Stimulated activated CD8-positive, alpha-beta memory T cell treated with anti-CD3 and anti-CD28 coated beads, Interleukin-12 subunit alpha, Interleukin-12 subunit beta, amount 100 ng/mL, for 1 hour (primary cell): ENCODE measurements around the gene BCAS3.
"Not testable (repeated sequence)": the region's sequence is repeated elsewhere in the genome, so short reads cannot be mapped to it uniquely, and the experiment has no call there.

Source experiments
- DNase-seq: peaks from one replicate; pipeline ENCODE4 v3.0.0-alpha.2; 2020; ENCODE audit warnings: low read depth

The BCAS3 gene

GRCh38 chr17:61343576-61343975 lies 665.9 kb downstream of the BCAS3 start:
- DNase-seq = no peak

GRCh38 chr17:61345061-61345460 lies 667.4 kb downstream of the BCAS3 start:
- DNase-seq = no peak

DNA sequence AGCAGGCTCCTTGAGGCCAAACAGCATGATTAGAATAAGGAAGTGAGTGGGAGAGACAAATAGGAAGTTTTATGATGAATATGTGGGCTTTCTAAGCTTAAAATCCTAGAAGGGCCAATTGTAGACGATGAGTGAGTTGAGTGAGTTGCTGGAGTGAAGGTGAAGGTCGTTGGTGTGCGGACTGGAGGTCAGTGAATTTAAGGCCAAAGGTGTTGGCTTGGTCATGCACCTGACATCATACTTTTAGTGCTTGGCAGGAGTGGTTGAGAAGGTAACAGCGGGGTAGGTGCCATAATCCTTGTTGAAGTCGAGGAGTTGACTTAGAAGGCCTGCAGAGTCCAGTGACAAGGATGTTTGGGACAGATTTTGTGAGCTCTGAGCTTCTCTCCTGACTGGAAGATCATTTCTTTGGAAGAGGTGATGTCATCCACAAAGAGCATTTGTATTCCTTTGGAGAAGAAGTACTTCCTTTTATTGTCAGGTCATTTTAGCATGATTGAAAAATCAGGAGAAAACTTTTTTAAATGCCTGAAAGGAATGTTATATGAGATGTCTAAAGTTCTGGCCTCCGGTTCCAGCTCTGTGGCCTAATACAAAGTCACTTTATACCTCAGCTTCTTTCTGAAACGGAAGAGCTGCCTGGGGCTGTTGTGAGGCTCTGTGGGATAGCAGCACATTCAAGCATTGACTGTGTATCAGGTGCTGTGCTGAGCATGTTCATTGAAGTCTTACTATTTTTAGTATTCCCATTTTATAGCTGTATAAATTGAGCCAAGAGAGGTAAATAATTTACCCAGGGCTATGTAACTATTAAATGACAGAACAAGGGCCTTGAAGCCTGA lies 668.4 kb downstream of the BCAS3 start:
- no peak for DNase-seq

GRCh38 chr17:61349350-61349749 lies 671.7 kb downstream of the BCAS3 start:
- DNase-seq = no peak

GRCh38 chr17:61351745-61352407 lies 674.2 kb downstream of the BCAS3 start:
- no peak for DNase-seq

DNA sequence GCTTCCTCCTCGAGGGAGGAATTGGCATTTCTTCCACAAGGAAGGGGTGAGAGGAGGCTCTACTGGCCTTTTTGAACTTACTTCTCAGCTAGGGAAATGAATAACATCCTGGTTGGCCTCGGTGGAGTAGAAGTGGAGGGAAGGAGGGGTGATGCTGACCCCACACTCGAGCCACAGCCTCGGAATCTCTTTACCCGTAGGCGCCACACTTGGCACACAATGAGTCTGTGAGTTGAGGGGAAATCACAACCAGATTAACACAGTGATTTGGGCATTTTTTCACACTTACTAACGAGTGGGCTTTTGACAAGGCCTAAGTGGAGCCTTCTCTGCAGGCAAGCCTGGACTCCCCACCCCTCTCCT lies 674.7 kb downstream of the BCAS3 start:
- DNase-seq = no peak

DNA sequence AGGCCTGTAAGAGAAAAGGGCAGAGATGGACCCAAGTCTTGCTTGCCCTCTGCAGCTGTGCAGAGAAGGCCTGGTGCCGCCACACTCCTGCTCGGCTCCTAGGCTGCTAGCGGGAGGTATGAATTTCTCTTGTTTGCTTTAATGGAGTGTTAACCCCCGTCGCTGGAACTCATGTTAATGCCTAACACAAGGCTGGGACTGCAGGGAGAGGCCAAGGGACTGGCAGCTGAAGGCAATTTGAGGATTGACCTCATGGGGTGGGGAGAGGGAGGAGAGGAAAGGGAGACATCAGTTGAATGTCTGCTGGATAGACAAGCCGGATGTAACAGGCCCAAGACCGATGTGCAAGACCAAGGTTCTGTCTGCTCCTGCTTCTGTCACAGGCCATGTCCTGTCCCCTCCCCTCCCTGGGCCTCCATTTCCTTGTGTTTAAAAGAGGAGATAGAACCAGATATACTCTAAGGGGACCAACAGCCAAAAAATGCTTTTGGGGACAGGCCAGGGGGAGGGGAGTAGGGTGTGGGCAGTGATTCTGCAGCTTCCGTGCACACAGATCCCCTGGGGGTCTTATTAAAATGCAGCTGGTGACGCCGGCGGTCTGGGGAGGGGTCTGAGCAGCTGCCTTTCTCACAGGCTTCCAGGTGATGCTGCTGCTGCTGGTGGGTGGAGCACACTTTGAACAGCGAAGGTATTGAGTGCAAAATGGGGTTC lies 675.3 kb downstream of the BCAS3 start:
- no peak for DNase-seq

DNA sequence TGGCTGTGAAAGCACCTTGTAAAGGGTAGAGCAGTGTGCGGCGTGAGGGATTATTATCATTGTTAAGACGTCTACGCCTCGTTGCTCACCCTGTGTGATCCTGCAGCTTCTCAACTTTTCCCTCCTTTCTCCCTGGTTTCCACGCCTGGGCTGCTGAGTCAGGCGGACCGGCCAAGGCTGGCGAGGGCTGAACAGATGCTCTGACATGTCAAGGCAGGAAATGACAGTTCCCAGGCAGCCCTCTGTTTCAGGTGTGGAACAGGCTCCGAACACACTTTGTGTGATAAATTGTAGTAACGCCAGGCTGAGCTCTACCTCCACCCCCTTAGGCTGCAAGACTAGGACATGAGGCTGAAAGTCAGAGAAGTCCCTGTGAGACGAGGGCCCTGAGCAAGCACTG lies 676.0 kb downstream of the BCAS3 start:
- DNase-seq = no peak

DNA sequence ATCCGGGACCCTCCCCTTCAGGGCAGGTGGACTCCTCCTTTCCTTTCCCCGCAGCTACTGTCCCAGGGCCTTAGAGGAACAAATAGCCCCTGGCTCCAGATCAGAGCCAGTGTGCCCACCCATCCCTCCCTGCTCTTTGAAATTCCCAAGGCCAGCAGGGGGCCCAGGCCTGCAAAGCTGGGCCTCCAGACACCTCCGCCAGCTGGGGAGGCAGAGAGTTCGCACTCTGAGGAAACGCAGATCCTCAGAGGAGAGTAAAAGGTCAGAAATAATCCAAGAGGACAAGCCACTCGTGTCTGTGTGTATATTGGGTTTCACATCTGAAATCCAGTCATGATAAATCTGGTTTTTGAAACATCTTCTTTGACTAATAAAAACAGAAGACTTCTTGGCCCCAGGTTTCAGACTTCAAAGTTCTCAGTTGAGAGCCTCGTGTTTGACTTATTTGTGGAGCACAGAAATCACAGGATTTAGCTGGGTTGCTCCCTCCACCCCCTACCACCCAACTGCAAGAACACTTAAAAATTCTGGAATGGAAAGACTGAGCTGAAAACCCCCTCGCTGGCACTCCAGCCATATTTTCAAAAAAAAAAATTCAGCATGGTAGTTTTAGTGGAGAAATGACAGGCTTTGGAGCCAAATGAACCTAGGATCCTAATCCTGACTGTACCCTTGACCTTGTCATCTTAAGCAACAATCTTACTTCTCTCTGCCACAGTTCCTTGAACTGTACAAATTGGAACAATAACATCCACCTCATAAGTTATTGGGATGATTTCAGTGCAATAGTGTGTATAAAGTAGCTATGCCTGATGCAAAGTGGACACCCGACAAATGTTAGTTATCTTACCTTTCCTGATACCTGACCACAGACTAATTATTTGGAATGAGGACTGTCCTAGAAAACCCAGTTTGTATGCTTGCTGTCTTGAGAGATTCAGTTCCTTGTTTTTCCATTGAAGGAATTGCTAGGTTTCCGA lies 677.5 kb downstream of the BCAS3 start:
- DNase-seq = no peak

DNA sequence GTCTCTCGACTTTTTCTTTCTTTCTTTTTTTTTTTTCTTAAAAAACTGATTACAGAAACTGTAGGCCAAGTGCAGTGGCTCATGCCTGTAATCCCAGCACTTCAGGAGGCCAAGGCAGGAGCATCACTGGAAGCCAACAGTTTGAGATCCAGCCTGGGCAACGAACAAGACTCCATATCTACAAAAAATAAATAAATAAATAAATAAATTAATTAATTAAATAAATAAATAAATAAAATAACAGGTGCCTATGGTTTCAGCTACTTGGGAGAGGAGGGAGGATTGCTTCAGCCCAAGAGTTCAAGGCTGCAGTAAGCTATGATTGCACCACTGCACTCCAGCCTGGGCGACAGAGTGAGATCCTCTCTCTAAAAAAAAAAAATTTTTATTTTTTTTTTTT lies 679.4 kb downstream of the BCAS3 start:
- DNase-seq = not testable (repeated sequence)

- DNase-seq = not testable (repeated sequence)
Measured at GRCh38 chr17:61359513-61359912, 681.9 kb downstream of the BCAS3 start.

DNA sequence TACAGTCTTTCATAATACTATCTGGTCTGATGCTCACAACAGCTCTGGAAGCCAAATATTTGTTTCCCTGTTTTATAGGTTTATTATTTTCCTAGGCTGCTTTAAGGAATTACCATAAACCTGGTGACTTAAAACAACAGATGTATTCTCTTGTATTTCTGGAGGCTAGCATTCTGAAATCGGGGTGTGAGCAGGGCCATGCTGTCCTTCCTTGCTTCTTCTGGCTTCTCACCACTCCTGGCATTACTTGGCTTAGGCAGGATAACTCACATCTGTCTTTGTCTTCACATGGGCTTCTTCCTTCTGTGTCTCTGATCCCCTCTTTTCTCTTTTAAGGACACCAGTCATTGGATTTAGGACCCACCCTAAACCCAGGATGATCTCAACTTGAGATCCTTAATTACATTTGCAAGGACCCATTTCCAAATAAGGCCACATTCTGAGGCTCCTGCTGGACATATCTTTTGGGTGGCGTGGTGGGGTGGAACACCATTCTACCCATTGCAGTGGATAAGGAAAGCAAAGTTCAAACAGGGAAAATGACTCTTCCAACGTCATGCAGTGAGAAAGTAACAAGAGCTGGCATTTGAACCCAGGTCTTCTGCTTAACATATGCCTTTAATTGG lies 682.8 kb downstream of the BCAS3 start:
- DNase-seq = no peak

DNA sequence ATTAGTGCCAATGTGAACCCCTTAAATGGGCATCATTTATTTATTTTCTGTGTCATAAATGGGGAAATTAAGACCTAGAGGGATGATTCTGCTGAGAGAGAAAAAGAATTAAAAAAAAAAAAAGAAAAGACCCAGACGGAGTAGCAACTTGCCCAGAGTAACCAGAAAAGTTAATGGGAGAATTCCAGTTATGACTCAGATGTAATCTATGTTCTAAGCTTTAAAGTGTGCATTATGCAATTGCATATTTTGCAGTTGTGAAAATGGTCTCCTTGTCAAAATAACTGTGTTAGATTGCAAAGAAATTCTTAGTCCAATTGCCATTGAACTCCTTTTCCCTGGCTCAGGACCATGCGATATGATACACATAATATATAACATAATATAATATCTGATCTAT lies 683.4 kb downstream of the BCAS3 start:
- no peak for DNase-seq

GRCh38 chr17:61362396-61362795 lies 684.7 kb downstream of the BCAS3 start:
- no peak for DNase-seq

DNA sequence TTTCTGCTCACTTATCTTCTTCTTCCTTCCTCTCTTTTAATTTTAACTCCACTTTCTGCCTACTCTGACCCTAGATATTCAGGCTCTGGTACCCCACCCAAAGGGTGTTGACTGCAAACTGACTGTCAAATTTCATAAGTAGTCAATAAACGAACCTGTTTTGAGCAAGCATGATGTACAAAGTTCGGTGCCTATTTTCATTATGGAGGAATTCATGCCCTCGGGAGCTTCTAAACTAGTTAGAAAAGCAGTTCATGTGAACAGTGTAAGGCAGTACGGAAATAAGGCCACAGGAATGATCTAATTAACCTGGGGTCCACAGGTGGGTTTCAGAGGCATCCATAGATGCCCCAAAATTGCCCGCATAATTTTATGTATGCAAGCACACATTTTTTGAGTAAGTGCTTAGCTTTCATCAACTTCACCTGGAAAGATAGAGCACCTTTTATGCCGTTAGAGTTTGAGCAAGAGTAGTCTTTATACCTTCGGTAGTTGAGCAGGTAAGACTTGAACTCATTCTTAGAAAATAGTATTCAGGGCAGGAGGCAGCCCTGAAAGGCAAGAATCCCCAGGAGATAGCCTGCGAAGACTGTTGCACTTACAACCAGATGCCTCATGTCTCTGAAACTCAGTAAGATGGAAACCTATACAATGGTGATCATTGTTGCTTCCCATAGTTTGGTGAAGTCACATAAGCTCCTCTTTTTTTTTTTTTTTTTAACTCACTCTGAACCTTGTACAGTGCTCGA lies 685.4 kb downstream of the BCAS3 start:
- DNase-seq = no peak

DNA sequence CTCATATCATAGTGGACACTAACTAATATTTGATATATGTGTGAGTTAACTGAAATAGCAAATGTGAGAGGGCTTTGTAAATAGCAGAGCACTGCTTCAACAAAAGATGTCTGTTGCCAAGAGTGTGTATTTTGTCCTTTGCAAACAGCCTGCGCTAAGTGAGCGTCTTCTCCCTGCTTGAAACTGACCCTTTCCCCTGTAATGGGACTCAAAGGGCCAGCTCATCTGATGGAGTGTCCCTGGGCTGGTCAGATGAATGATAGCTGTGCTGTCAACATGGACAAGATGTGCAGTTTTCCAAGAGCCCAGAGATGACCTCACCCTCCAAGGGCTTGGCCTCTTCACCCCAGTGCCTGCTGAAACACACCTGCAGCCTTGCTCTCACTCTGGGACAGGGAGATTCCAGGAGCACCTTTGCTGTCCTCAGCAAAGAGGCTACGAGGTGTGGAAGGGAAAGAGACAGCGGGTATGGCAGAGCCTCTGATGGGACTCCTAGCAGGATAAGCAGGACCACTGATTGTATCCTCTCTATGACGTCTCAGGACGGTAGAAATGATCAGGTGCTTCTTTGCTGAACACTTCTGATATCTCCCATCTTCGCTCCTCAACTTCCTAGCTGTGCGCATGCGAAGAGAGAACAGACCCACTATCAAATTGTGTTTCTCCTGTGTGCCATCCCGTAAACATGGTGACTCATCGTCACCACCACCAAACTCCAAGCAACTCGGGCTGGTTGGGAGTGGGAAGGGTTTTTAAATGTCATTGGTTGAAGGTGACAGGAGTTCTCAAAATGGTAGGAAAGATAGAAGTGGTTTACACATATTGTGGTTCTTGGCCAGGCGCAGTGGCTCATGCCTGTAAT lies 686.2 kb downstream of the BCAS3 start:
- DNase-seq = no peak

DNA sequence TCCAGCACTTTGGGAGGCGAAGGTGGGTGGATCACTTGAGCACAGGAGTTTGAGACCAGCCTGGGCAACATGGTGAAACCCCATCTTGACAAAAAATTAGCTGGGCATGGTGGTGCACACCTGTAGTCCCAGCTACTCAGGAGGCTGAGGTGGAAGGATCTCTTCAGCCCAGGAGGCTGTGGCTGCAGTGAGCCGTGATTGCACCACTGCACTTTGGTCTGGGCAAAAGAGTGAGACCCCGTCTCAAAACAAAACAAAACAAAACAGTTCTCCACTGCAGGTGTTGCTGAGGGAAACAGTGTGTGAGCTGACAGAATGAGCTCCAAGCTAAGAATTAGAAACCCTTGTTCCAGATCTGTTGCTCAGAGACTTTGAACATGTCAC lies 686.8 kb downstream of the BCAS3 start:
- DNase-seq = no peak

GRCh38 chr17:61366076-61366714 lies 688.5 kb downstream of the BCAS3 start:
- DNase-seq = no peak

GRCh38 chr17:61366715-61367413 lies 689.2 kb downstream of the BCAS3 start:
- DNase-seq = no peak
